Panc1 (cell line): ENCODE data around the gene AAK1. TPM values are rescaled to one million over a fixed set of nuclear protein-coding genes. Genes with fewer than 3 reads are reported as not detected.

Experiments used
- ATAC-seq: fragments of 200-7000 bp; cut with Tn5 transposase; 2 replicates; pipeline ENCODE4 v1.9.1; 2020; ENCODE audit warnings: mild to moderate bottlenecking, moderate library complexity
- BruUV-seq: library from RNA; stranded (reverse); fragments of 400-500 nt; replicated peaks from 2 replicates; lab custom pipeline; 2021; lab: Mats Ljungman, UMichigan
- CTCF ChIA-PET: fragments of 300-600 bp; sonication (Branson Sonifier 250); formaldehyde crosslinking; loops from one replicate; lab custom pipeline; 2022; ENCODE audit warnings: antibody characterized with exemption; lab: Charles Lee
- POLR2A ChIA-PET: fragments of 300-600 bp; sonication (Branson Sonifier 250); formaldehyde crosslinking; loops from one replicate; lab custom pipeline; 2022; ENCODE audit warnings: antibody characterized with exemption; lab: Charles Lee
- DNase-seq: peaks from one replicate; pipeline ENCODE4 v3.0.0-alpha.2; 2010; ENCODE audit warnings: low read depth, low spot score
- H3K27ac ChIP-seq: 2 replicates; pipeline ENCODE4 v1.5.1; 2011; ENCODE audit warnings: mild to moderate bottlenecking, low read length, inconsistent platforms
- H3K27me3 ChIP-seq: fragments of 200-500 bp; sonication (Bioruptor generic); 2 replicates; pipeline ENCODE4 v1.6.0; 2014; ENCODE audit warnings: low read length, inconsistent platforms; ENCODE audit not compliant: control insufficient read depth, insufficient read depth
- H3K36me3 ChIP-seq: fragments of 200-500 bp; sonication (Bioruptor generic); 2 replicates; pipeline ENCODE4 v1.5.1; 2014; ENCODE audit warnings: inconsistent platforms, mild to moderate bottlenecking, low read length, moderate library complexity; ENCODE audit not compliant: control insufficient read depth, insufficient read depth
- H3K4me1 ChIP-seq: 2 replicates; pipeline ENCODE4 v1.5.1; 2011; ENCODE audit warnings: inconsistent platforms, mild to moderate bottlenecking, low read length, moderate library complexity; ENCODE audit not compliant: control insufficient read depth, insufficient read depth
- H3K4me3 ChIP-seq, 2 experiments: 2 replicates each; pipeline ENCODE4 v1.5.1; 2011 to 2012; ENCODE audit warnings: low read depth in 2 of 2, low read length in 2 of 2, mild to moderate bottlenecking in 2 of 2, inconsistent platforms in 1 of 2, moderate library complexity in 1 of 2
- H3K9me3 ChIP-seq: fragments of 200-500 bp; sonication (Bioruptor generic); 2 replicates; pipeline ENCODE4 v1.5.1; 2014; ENCODE audit warnings: low read depth, mild to moderate bottlenecking, inconsistent platforms, low read length, moderate library complexity; ENCODE audit not compliant: control insufficient read depth, insufficient read depth
- POLR2AphosphoS5 ChIP-seq: IDR thresholded peaks from 2 replicates; pipeline ENCODE4 v1.6.1; 2012; ENCODE audit warnings: mild to moderate bottlenecking, low read depth, low read length, moderate library complexity
- REST ChIP-seq, 2 experiments: IDR thresholded peaks; 2 replicates each; pipeline ENCODE4 v1.6.1; 2011 to 2012; ENCODE audit warnings: low read depth in 2 of 2, control low read depth in 1 of 2, low read length in 1 of 2, mild to moderate bottlenecking in 1 of 2, moderate library complexity in 1 of 2; ENCODE audit not compliant: insufficient read depth in 1 of 2
- SIN3A ChIP-seq: IDR thresholded peaks from 2 replicates; pipeline ENCODE4 v1.6.1; 2012; ENCODE audit warnings: low read depth, mild to moderate bottlenecking, low read length, moderate library complexity, borderline replicate concordance; ENCODE audit not compliant: insufficient read depth
- TCF7L2 ChIP-seq: IDR thresholded peaks from 2 replicates; pipeline ENCODE4 v1.6.1; 2011; ENCODE audit warnings: mild to moderate bottlenecking, low read depth, low read length, inconsistent platforms
- in situ Hi-C: cut with HindIII; loops from 2 replicates; pipeline ENCODE4 v1.10.0; 2016; ENCODE audit warnings: low sequenced_read_pairs, low pct_unique_long_range_greater_than_20kb
- intact Hi-C: fragments of 100-400 bp; cut with micrococcal nuclease; formaldehyde crosslinking; loops from one replicate; pipeline ENCODE4 v1.10.0; 2022; ENCODE audit not compliant: unreplicated experiment
- total RNA-seq: library from RNA; stranded (reverse); gene quantifications from one replicate; pipeline ENCODE4 v1.2.1, GENCODE V29; 2021; ENCODE audit not compliant: unreplicated experiment
- TF ChIP-seq, protein P1 (sequence below): fragments of 450-650 bp; IDR thresholded peaks from 2 replicates; pipeline ENCODE4 v1.5.1; 2017; ENCODE audit warnings: mild to moderate bottlenecking

Gene AAK1
- total RNA-seq, 1 experiment from 2014 or later, result 123 TPM

DNA sequence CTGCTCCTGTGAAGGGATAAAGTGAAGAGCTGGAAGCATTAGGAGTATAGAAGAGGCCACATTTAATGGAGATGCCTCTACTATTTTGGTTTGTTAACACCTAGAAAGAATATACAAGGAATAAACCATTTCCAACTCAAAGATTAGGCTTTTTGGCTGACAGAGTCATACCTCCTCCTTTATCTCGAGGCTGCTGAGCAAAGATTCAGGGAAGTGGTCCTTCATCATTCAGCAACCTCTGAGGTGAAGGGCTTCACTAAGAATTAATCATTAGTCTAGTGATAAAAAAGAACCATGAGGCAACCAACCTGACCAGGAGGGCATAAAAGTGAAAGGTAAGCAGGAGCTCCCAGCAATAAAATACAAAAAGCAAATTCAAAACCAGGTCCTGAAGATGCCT, 25.8 kb downstream of the AAK1 start:
- in situ Hi-C loops (no loop called here), intact Hi-C loops (no loop called here)
- ChIA-PET CTCF (interaction anchor here (0.9 kb wide), 1 partner anchor 52 kb away, joined by 3 read pairs; no protein-coding TSS in a partner anchor), POLR2A (no interaction called here)
- no peak overlapping the region for H3K27ac ChIP-seq
- BruUV-seq, result no TSS peak
- no peak for ATAC-seq
- H3K4me3 ChIP-seq, result no peak overlapping the region
- H3K4me1 ChIP-seq, result peaks cover 15% of the 10 kb centered on the region
- H3K27me3 ChIP-seq, result no peaks in the 10 kb centered on the region
- H3K36me3 ChIP-seq, result no peaks in the 10 kb centered on the region
- TF ChIP-seq TCF7L2 (no peak), REST (IDR thresholded peaks at IDR 0.05; ENCODE audit: insufficient read depth in 1 of 2, low read depth in 2 of 2, low read length in 1 of 2) (no peak), POLR2AphosphoS5 (no peak), SIN3A (no peak)
- TF ChIP-seq, protein P1, sequence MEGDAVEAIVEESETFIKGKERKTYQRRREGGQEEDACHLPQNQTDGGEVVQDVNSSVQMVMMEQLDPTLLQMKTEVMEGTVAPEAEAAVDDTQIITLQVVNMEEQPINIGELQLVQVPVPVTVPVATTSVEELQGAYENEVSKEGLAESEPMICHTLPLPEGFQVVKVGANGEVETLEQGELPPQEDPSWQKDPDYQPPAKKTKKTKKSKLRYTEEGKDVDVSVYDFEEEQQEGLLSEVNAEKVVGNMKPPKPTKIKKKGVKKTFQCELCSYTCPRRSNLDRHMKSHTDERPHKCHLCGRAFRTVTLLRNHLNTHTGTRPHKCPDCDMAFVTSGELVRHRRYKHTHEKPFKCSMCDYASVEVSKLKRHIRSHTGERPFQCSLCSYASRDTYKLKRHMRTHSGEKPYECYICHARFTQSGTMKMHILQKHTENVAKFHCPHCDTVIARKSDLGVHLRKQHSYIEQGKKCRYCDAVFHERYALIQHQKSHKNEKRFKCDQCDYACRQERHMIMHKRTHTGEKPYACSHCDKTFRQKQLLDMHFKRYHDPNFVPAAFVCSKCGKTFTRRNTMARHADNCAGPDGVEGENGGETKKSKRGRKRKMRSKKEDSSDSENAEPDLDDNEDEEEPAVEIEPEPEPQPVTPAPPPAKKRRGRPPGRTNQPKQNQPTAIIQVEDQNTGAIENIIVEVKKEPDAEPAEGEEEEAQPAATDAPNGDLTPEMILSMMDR, result no peak
- no peak for DNase-seq
- H3K9me3 ChIP-seq, result no peaks in the 10 kb centered on the region

GRCh38 chr2:69616755-69617154, 26.8 kb downstream of the AAK1 start:
- 0 out of 2 replicates have a peak, but pooled peaks have one; percentile 28 for ATAC-seq
- no peak for TF ChIP-seq SIN3A
- no peak for TF ChIP-seq TCF7L2
- no peak for TF ChIP-seq REST (IDR thresholded peaks at IDR 0.05; ENCODE audit: insufficient read depth in 1 of 2, low read depth in 2 of 2, low read length in 1 of 2)
- TF ChIP-seq, protein P1, result no peak
- no peak for TF ChIP-seq POLR2AphosphoS5
- in situ Hi-C loops, result no loop called here
- Histone ChIP-seq H3K4me1 (peaks cover 15% of the 10 kb centered on the region), H3K4me3 (no peak overlapping the region), H3K36me3 (no peaks in the 10 kb centered on the region), H3K9me3 (no peaks in the 10 kb centered on the region), H3K27me3 (no peaks in the 10 kb centered on the region), H3K27ac (no peak overlapping the region; the same call in 1 of the 2 replicates)
- no peak for DNase-seq
- intact Hi-C loops, result no loop called here
- ChIA-PET POLR2A (no interaction called here), CTCF (no interaction called here)
- BruUV-seq, result no TSS peak
